Peyer's patch (tissue), 4 donors: ENCODE measurements around the gene AMPD1. TPM values are rescaled to one million over a fixed set of nuclear protein-coding genes. Genes with fewer than 3 reads are reported as not detected.

Experiments used
- DNase-seq, 3 donors: peaks; one replicate each; pipeline ENCODE4 v3.0.0-alpha.2; 2017 to 2019
- H3K27ac ChIP-seq, 4 donors: fragments of 200-600 bp; sonication (generic); one replicate each; pipeline ENCODE4 v1.5.1; 2016 to 2019
- H3K27me3 ChIP-seq, 2 donors: fragments of 200-600 bp; sonication (generic); one replicate each; pipeline ENCODE4 v1.5.1; 2019
- H3K36me3 ChIP-seq, 3 donors: fragments of 200-600 bp; sonication (generic); one replicate each; pipeline ENCODE4 v1.5.1; 2016 to 2019
- H3K4me1 ChIP-seq, 4 donors: fragments of 200-600 bp; sonication (generic); one replicate each; pipeline ENCODE4 v1.5.1; 2016 to 2019
- H3K4me3 ChIP-seq, 4 donors: fragments of 200-600 bp; sonication (generic); 1 replicate in 3 of 4; 2 replicates in 1 of 4; pipeline ENCODE4 v1.5.1; 2016 to 2019; ENCODE audit warnings: mild to moderate bottlenecking in 1 of 4
- H3K9me3 ChIP-seq, 4 donors: fragments of 200-600 bp; sonication (generic); one replicate each; pipeline ENCODE4 v1.5.1; 2016 to 2019; ENCODE audit warnings: mild to moderate bottlenecking in 1 of 4
- POLR2A ChIP-seq, 2 donors: fragments of 450-650 bp; IDR thresholded peaks; one replicate each; pipeline ENCODE4 v1.5.1; 2017; ENCODE audit warnings: antibody characterized with exemption in 2 of 2, mild to moderate bottlenecking in 2 of 2, moderate library complexity in 2 of 2
- total RNA-seq, 4 donors: library from RNA; depleted of rRNA; stranded (reverse); fragments of >200 nt; gene quantifications; one replicate each; pipeline ENCODE4 v1.1.0, GENCODE V29; 2016
- TF ChIP-seq, protein P1 (sequence below), 6 experiments: fragments of 450-650 bp in 4 of 6; fragments of 200-600 bp in 2 of 6; sonication (generic) in 1 of 6; IDR thresholded peaks; one replicate each; pipeline ENCODE4 v1.5.1; 2017 to 2019; ENCODE audit warnings: antibody characterized with exemption in 6 of 6, mild to moderate bottlenecking in 3 of 6, moderate library complexity in 1 of 6

AMPD1 gene
- total RNA-seq, 4 donors from 2014 or later = 1.2 to 4.4 (median 2.5) TPM; not detected in 1

DNA sequence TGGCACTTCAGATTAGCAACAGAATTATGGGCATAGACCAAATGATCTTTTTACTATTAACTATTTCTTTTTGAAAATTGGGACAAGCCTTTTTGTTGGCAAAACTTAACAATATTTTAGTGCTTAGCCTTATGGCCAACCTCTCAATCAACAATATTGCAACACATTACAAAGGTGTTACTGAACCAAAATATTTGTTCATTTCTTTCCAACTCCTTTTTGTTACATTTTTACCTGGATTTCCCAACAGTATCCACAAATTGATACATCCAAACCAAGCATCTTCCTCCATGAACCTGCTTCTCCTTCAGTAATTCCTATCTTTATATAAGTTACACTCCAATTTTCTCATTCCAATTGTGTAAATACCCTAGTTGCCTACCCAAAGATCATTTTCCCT, 1.5 kb upstream of the AMPD1 start:
- no peak for TF ChIP-seq POLR2A (IDR thresholded peaks at IDR 0.05)
- TF ChIP-seq, protein P1, sequence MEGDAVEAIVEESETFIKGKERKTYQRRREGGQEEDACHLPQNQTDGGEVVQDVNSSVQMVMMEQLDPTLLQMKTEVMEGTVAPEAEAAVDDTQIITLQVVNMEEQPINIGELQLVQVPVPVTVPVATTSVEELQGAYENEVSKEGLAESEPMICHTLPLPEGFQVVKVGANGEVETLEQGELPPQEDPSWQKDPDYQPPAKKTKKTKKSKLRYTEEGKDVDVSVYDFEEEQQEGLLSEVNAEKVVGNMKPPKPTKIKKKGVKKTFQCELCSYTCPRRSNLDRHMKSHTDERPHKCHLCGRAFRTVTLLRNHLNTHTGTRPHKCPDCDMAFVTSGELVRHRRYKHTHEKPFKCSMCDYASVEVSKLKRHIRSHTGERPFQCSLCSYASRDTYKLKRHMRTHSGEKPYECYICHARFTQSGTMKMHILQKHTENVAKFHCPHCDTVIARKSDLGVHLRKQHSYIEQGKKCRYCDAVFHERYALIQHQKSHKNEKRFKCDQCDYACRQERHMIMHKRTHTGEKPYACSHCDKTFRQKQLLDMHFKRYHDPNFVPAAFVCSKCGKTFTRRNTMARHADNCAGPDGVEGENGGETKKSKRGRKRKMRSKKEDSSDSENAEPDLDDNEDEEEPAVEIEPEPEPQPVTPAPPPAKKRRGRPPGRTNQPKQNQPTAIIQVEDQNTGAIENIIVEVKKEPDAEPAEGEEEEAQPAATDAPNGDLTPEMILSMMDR (IDR thresholded peaks at IDR 0.05) = no peak
- H3K9me3 ChIP-seq = no peaks in the 10 kb centered on the region
- no peak overlapping the region for H3K27ac ChIP-seq
- no peaks in the 10 kb centered on the region for H3K27me3 ChIP-seq
- H3K4me1 ChIP-seq = no peaks in the 10 kb centered on the region
- no peak overlapping the region for H3K4me3 ChIP-seq
- no peaks in the 10 kb centered on the region for H3K36me3 ChIP-seq
- no peak for DNase-seq

DNA sequence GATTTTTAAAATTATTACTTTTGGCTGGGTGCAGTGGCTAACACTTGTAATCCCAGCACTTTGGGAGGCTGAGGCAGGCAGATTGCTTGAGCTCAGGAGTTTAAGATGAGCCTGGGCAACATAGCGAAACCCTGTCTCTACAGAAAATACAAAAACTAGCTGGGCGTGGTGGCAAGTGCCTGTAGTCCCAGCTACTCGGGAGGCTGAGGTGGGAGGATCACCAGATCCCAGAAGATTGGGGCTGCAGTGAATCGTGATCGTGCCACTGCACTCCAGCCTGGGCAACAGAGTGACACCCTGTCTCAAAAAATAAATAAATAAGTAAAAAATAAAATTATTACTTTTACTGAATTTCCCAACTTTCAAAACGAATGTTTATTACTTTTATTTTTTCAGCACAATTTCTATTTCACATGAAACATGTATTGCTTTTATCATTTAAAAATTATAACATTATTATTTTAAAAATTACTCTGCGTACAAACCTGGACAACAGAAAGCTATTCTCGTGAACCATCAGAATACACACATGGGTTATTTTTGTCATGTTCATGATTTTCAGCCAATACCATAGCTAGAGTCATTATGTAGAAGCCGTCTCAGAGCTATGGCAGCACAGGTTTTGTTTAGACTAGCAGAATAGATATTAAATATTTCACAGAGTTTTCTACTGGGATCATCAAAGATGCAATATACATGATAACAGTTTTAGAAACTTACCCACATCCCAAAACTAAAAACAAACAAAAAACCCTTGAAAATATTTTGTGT, 621 bp downstream of the AMPD1 start:
- Histone ChIP-seq H3K9me3 (no peaks in the 10 kb centered on the region), H3K27ac (no peak overlapping the region), H3K4me3 (no peak overlapping the region), H3K36me3 (no peaks in the 10 kb centered on the region), H3K27me3 (no peaks in the 10 kb centered on the region), H3K4me1 (no peaks in the 10 kb centered on the region)
- TF ChIP-seq POLR2A (IDR thresholded peaks at IDR 0.05) = no peak
- TF ChIP-seq, protein P1 (IDR thresholded peaks at IDR 0.05) = no peak
- no peak for DNase-seq

DNA sequence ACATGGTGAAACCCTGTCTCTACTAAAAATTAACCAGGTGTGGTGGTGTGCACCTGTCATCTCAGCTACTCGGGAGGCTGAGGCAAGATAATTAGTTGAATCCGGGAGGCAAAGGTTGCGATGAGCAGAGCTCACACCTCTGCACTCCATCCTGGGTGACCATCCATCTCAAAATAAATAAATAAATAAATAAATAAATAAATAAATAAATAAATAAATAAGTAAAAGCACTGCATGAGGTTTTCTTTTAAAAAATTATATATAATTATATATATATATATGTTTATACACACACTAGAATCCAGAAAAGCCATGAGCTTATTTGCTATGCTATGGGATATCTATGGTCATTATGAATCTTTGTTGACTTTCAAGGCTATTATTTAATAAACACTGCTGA, 2.4 kb downstream of the AMPD1 start:
- no peaks in the 10 kb centered on the region for H3K4me1 ChIP-seq
- no peaks in the 10 kb centered on the region for H3K36me3 ChIP-seq
- no peak overlapping the region for H3K4me3 ChIP-seq
- no peaks in the 10 kb centered on the region for H3K9me3 ChIP-seq
- no peak for TF ChIP-seq POLR2A (IDR thresholded peaks at IDR 0.05)
- TF ChIP-seq, protein P1 (IDR thresholded peaks at IDR 0.05) = no peak
- no peak overlapping the region for H3K27ac ChIP-seq
- DNase-seq = no peak
- no peaks in the 10 kb centered on the region for H3K27me3 ChIP-seq

DNA sequence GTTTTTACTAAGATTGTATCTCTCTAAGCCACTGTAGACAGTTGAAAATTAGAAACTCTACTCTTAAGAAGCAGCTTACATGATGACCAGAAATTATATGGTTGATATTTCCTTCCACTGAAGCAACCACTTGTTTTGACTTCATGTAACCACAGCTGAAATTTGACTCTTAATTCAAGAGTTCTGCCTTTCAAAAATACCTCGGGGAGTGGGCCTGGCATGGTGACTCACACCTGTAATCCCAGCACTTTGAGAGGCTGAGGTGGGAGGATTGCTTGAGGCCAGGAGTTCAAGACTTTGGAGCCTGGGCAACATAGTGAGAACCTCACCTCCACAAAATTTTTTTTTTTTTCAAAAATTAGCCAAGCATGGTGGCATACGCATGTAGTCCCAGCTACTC, 4.3 kb downstream of the AMPD1 start:
- DNase-seq = no peak
- H3K36me3 ChIP-seq = no peaks in the 10 kb centered on the region
- TF ChIP-seq, protein P1 (IDR thresholded peaks at IDR 0.05) = no peak
- no peak for TF ChIP-seq POLR2A (IDR thresholded peaks at IDR 0.05)
- no peaks in the 10 kb centered on the region for H3K9me3 ChIP-seq
- no peaks in the 10 kb centered on the region for H3K27me3 ChIP-seq
- no peak overlapping the region for H3K27ac ChIP-seq
- H3K4me1 ChIP-seq = no peaks in the 10 kb centered on the region
- no peak overlapping the region for H3K4me3 ChIP-seq

DNA sequence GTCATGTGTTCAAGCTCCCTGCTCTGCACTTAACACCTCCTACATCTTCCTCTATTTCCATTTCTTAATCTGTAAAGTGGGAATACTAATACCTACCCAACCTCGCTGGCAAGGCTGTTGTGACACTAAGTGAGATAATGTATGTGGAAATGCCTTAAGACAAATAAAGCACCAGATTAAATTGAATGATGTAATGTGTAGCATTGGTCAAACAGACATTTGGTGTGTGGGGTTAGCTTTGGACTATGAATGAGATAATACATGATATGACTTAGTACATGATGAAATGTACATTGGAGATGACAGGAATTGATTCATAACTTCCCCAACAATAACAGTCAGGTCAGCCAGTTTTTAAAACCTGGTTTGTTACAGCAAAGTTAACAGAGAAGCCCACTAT, 5.2 kb downstream of the AMPD1 start:
- TF ChIP-seq POLR2A (IDR thresholded peaks at IDR 0.05) = no peak
- DNase-seq = no peak
- Histone ChIP-seq H3K4me1 (no peaks in the 10 kb centered on the region), H3K36me3 (no peaks in the 10 kb centered on the region), H3K9me3 (no peaks in the 10 kb centered on the region), H3K27ac (no peak overlapping the region), H3K4me3 (no peak overlapping the region), H3K27me3 (no peaks in the 10 kb centered on the region)

DNA sequence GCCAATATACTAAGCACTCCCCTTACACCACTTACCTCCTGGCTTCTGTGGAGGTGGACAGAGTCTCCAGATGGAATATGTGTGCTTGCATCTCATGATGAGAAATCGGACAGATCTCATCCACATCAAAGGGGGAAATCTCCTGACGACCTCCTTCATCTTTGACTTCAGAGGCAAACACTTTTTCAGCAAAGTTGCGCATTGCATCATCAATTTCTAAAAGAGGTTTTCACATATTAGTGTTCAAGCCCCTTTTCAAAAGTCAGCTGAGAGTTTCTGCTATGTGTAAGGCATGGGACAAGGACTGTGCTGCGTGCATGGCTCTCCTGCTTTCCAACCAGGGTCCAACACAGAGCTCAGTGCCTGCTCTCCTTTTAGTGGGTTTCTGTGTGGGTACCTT, 6.8 kb downstream of the AMPD1 start:
- Histone ChIP-seq H3K36me3 (no peaks in the 10 kb centered on the region), H3K27ac (no peak overlapping the region)
- no peak for TF ChIP-seq POLR2A (IDR thresholded peaks at IDR 0.05)
- TF ChIP-seq, protein P1 (IDR thresholded peaks at IDR 0.05) = no peak

More for the DNA sequence above, 6.8 kb downstream of the AMPD1 start:
- Histone ChIP-seq H3K27me3 (no peaks in the 10 kb centered on the region), H3K4me1 (no peaks in the 10 kb centered on the region), H3K4me3 (no peak overlapping the region), H3K9me3 (no peaks in the 10 kb centered on the region)
- DNase-seq = no peak
